GM10266 (cell line): Measurements from ENCODE around the gene ARHGEF28.

Experiments
- DNase-seq: peaks from one replicate; pipeline ENCODE4 v3.0.0; 2012; ENCODE audit errors: extremely low spot score
- TF ChIP-seq, protein P1 (sequence below): IDR thresholded peaks from 2 replicates; pipeline ENCODE4 v1.5.1; 2012; ENCODE audit warnings: mild to moderate bottlenecking, low read depth; ENCODE audit not compliant: control insufficient read depth, insufficient read depth; ENCODE audit errors: missing control alignments

ARHGEF28 gene, protein sequence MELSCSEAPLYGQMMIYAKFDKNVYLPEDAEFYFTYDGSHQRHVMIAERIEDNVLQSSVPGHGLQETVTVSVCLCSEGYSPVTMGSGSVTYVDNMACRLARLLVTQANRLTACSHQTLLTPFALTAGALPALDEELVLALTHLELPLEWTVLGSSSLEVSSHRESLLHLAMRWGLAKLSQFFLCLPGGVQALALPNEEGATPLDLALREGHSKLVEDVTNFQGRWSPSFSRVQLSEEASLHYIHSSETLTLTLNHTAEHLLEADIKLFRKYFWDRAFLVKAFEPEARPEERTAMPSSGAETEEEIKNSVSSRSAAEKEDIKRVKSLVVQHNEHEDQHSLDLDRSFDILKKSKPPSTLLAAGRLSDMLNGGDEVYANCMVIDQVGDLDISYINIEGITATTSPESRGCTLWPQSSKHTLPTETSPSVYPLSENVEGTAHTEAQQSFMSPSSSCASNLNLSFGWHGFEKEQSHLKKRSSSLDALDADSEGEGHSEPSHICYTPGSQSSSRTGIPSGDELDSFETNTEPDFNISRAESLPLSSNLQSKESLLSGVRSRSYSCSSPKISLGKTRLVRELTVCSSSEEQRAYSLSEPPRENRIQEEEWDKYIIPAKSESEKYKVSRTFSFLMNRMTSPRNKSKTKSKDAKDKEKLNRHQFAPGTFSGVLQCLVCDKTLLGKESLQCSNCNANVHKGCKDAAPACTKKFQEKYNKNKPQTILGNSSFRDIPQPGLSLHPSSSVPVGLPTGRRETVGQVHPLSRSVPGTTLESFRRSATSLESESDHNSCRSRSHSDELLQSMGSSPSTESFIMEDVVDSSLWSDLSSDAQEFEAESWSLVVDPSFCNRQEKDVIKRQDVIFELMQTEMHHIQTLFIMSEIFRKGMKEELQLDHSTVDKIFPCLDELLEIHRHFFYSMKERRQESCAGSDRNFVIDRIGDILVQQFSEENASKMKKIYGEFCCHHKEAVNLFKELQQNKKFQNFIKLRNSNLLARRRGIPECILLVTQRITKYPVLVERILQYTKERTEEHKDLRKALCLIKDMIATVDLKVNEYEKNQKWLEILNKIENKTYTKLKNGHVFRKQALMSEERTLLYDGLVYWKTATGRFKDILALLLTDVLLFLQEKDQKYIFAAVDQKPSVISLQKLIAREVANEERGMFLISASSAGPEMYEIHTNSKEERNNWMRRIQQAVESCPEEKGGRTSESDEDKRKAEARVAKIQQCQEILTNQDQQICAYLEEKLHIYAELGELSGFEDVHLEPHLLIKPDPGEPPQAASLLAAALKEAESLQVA (N-terminal part only)

DNA sequence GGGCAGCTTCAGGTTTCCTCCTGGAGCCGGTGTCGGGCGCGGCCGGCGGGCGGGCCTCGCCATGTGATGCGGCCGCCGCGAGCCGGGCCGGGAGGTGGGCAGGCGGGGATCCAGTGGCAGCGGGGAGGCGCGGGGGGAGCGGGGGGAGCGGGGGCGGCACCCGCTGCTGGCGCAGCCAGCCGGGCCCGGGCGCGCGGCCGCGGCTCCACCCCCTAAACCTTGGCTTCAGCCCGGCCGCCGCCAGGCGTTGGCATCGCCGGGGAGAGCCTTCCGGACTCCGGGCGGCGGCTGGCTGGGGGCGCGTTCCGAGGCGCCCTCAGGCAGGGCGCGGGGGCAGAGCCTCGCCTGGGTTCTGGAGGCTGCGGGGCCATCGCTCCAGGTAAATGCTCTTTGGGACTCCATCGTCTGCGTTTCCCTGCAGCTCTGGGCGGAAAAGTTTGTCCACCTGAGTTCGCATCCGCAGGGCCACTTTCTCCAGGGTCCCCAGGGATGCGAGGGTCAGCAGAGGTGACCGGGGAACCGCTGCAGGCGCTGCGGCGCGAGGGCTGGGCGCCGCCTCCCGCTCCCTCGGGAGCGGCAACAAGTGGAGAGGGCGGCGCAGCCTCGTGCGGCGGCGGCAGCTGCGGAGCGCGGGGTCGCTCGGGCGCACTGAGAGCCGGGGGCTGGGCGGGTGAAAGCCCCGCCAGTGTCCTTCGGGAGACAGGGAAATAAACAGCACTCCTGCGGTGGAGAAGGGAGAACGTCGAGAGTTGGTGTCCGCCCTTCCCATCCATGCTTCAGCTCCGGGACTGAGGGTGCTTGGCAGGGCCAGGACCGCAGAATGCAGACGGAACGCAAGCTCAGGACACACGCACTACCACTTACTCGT lies at the start of gene ARHGEF28:
Gene ARHGEF28, plus strand, starts transcription at position 253 of the 868 bp plus-strand sequence. CDS start 58,656 bp downstream, outside the sequence.
- DNase-seq = peak; percentile 47
- TF ChIP-seq, protein P1, sequence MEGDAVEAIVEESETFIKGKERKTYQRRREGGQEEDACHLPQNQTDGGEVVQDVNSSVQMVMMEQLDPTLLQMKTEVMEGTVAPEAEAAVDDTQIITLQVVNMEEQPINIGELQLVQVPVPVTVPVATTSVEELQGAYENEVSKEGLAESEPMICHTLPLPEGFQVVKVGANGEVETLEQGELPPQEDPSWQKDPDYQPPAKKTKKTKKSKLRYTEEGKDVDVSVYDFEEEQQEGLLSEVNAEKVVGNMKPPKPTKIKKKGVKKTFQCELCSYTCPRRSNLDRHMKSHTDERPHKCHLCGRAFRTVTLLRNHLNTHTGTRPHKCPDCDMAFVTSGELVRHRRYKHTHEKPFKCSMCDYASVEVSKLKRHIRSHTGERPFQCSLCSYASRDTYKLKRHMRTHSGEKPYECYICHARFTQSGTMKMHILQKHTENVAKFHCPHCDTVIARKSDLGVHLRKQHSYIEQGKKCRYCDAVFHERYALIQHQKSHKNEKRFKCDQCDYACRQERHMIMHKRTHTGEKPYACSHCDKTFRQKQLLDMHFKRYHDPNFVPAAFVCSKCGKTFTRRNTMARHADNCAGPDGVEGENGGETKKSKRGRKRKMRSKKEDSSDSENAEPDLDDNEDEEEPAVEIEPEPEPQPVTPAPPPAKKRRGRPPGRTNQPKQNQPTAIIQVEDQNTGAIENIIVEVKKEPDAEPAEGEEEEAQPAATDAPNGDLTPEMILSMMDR = no peak

DNA sequence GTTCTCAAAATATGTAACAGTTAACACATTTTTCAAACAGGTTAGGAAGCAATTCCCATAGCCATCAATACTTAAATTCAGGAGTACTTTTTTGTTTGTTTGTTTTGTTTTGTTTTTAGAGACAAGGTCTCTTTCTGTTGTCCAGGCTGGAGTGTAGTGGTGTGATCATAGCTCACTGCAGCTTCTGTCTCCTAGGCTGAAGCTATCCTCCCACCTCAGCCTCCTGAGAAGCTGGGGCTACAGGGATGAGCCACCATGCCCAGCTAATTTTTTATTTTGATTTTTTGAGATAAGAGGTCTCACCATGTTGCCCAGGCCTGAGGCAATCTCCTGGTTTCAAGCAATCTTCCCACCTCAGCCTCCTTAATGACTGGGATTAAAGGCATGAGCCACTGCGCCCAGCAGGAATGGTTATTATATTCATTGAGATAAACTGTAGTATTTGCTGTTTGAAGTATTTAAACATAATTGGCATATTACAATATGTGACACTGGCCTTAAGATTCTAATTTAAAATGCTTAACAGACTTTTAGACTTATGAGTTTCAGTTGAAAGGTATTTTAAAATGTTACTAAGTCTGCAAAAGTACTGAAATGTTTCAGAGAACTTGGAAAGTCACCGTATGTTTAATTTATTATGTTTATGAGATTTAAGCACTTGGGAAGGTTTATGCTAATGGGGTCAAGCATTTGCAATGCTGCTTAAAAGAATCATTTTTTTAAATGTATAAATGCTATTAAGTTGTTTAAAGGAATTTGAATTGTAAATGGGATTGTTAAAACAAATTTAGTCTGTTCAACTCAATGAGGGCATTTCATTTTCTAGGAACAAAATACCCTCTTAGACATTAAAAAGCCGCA lies 43.5 kb upstream of the ARHGEF28 start:
- DNase-seq = no peak
- TF ChIP-seq, protein P1 = no peak

GRCh38 chr5:73587923-73588322 lies 38.1 kb upstream of the ARHGEF28 start:
- DNase-seq = no peak
- TF ChIP-seq, protein P1 = no peak

DNA sequence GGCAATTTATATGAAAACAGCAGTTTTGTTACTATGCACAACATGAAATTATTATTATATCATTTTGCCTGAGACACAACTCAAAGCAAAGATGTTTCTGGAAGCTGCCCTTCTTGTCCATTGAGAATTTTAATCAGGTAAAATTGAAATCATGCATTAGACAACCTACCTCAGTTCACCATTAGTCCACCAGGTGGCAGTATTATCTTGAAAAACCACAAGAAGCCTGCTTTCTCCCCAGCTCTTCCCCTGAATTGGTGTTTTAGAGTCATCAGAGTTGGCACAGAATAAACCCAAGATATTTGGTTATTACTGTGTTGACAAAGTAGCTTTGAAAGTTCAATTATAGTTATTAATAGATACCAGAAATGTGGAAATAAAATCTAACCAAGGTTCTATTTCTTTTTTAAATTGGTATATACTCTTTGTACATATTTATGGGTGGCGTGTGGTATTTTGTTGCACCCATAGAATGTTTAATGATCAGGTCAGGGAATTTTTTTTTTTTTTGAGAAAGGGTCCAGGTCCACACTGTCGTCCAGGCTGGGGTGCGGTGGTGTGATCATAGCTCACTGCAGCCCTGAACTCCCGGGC lies 34.8 kb upstream of the ARHGEF28 start:
- TF ChIP-seq, protein P1 = peak; percentile 62

GRCh38 chr5:73591698-73592501 lies 34.1 kb upstream of the ARHGEF28 start:
- DNase-seq = no peak
- TF ChIP-seq, protein P1 = no peak

More for the DNA sequence above, 34.8 kb upstream of the ARHGEF28 start:
- peak; percentile 37 for DNase-seq
